Measurements from ENCODE around the gene NUDCD2.

DNA sequence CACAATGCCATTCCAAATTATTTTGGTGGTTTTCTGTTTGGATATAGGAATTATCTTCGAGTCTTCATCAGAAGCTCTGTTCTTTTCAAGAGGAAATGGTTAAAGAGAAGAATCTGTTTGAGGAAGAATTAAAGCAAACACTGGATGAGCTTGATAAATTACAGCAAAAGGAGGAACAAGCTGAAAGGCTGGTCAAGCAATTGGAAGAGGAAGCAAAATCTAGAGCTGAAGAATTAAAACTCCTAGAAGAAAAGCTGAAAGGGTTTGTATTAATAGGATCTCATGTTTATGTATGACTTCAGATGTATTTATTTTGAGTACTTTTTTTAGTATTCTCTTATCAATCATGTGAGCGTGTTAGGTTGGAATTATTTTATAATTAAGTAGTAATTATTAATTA is 15.5 kb upstream of the NUDCD2 start:
- no peak for TF ChIP-seq CTCF (IDR thresholded peaks at IDR 0.05)
- TF ChIP-seq POLR2A (IDR thresholded peaks at IDR 0.05): no peak

Data from right lobe of liver (tissue), 4 donors.